HL-60 (cell line): ENCODE results near the gene BCAS3.
"Not testable (repeated sequence)": the region's sequence is repeated elsewhere in the genome, so short reads cannot be mapped to it uniquely, and the experiment has no call there.

Experiments
- DNase-seq, 2 experiments: peaks; one replicate each; pipeline ENCODE4 v3.0.0-alpha.2; 2010 to 2020; ENCODE audit warnings: low read depth in 1 of 2, low spot score in 1 of 2
- H3K27ac ChIP-seq: fragments of 250-450 bp; sonication (Bioruptor Pico); replicated peaks from 2 replicates; pipeline ENCODE4 v1.5.1; 2020; ENCODE audit warnings: mild to moderate bottlenecking, moderate library complexity
- H3K27me3 ChIP-seq: fragments of 250-450 bp; sonication (Bioruptor Pico); 2 replicates; pipeline ENCODE4 v1.5.1; 2021; ENCODE audit warnings: mild to moderate bottlenecking, moderate library complexity; ENCODE audit not compliant: insufficient read depth, poor library complexity, severe bottlenecking
- H3K4me3 ChIP-seq: replicated peaks from 2 replicates; pipeline ENCODE4 v1.5.1; 2011; ENCODE audit warnings: mild to moderate bottlenecking, control low read depth, low read length; ENCODE audit not compliant: insufficient read depth
- CTCF ChIP-seq: IDR thresholded peaks from one replicate; pipeline ENCODE4 v1.5.1; 2011; ENCODE audit warnings: low read length, control low read depth, inconsistent platforms; ENCODE audit not compliant: insufficient read depth
- POLR2AphosphoS5 ChIP-seq: IDR thresholded peaks from 2 replicates; pipeline ENCODE4 v1.6.1; 2012; ENCODE audit warnings: low read depth
- REST ChIP-seq: IDR thresholded peaks from 2 replicates; pipeline ENCODE4 v1.6.1; 2012; ENCODE audit warnings: low read depth; ENCODE audit not compliant: insufficient replicate concordance
- SPI1 ChIP-seq: IDR thresholded peaks from 2 replicates; pipeline ENCODE4 v1.6.1; 2012; ENCODE audit warnings: low read depth, mild to moderate bottlenecking, borderline replicate concordance

The BCAS3 gene

GRCh38 chr17:61429274-61429673, 751.6 kb downstream of the BCAS3 start:
- no peak for TF ChIP-seq REST
- no peak for TF ChIP-seq CTCF
- TF ChIP-seq SPI1, result no peak

GRCh38 chr17:61429831-61430230, 752.2 kb downstream of the BCAS3 start:
- not testable (repeated sequence) for H3K27ac ChIP-seq, DNase-seq, H3K4me3 ChIP-seq, H3K27me3 ChIP-seq

More at GRCh38 chr17:61429274-61429673, 751.6 kb downstream of the BCAS3 start:
- no peak overlapping the region for H3K4me3 ChIP-seq
- H3K27ac ChIP-seq, result no peak overlapping the region
- no peaks in the 10 kb centered on the region for H3K27me3 ChIP-seq
- DNase-seq, result no peak

GRCh38 chr17:61431594-61432311, 754.1 kb downstream of the BCAS3 start:
- Histone ChIP-seq H3K27ac (no peak overlapping the region), H3K4me3 (no peak overlapping the region), H3K27me3 (peaks cover 2% of the 10 kb centered on the region)
- TF ChIP-seq REST (no peak), SPI1 (no peak)
- no peak for DNase-seq

GRCh38 chr17:61436273-61436672, 758.6 kb downstream of the BCAS3 start:
- TF ChIP-seq POLR2AphosphoS5, result no peak
- TF ChIP-seq SPI1, result no peak
- no peak for TF ChIP-seq CTCF
- H3K27me3 ChIP-seq, result peaks cover 2% of the 10 kb centered on the region
- no peak overlapping the region for H3K4me3 ChIP-seq
- no peak for DNase-seq
- no peak overlapping the region for H3K27ac ChIP-seq

- TF ChIP-seq POLR2AphosphoS5 (no peak), REST (no peak)
- Histone ChIP-seq H3K27ac (no peak overlapping the region), H3K27me3 (peaks cover 2% of the 10 kb centered on the region), H3K4me3 (no peak overlapping the region)
- no peak for DNase-seq
Measured at GRCh38 chr17:61436995-61437704, 759.5 kb downstream of the BCAS3 start.
